ENCODE results near the gene CD46.

The CD46 gene

DNA sequence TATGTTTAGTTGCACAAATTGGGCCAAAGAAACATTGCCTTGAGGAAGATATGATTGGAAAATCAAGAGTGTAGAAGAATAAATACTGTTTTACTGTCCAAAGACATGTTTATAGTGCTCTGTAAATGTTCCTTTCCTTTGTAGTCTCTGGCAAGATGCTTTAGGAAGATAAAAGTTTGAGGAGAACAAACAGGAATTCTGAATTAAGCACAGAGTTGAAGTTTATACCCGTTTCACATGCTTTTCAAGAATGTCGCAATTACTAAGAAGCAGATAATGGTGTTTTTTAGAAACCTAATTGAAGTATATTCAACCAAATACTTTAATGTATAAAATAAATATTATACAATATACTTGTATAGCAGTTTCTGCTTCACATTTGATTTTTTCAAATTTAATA, 43.0 kb downstream of the CD46 start:
- DNase-seq (ENCODE audit: low read depth in 2 of 2), result no peak

GRCh38 chr1:207797229-207797973, 45.5 kb downstream of the CD46 start:
- DNase-seq (ENCODE audit: low read depth in 2 of 2), result peak; percentile 68 to 73

DNA sequence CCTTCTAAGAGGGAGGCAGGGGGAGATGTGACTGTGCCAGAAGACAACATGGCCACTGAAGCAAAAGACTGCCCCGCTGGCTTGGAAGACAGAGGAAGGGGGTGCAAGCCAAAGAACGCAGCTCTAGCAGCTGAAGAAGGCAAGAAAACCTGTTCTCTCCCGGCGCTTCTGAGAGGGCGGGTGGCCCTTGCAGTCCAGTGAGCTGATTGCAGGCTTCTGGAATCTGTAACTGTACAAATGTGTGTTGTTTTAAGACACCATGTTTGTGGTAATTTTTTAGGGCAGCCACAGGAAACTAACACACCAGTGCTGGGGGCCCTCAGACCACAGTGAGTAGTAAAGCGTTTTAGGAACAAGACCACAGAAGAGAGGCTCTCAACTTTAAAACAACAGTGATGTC, 47.0 kb downstream of the CD46 start:
- no peak for DNase-seq (ENCODE audit: low read depth in 2 of 2)

DNA sequence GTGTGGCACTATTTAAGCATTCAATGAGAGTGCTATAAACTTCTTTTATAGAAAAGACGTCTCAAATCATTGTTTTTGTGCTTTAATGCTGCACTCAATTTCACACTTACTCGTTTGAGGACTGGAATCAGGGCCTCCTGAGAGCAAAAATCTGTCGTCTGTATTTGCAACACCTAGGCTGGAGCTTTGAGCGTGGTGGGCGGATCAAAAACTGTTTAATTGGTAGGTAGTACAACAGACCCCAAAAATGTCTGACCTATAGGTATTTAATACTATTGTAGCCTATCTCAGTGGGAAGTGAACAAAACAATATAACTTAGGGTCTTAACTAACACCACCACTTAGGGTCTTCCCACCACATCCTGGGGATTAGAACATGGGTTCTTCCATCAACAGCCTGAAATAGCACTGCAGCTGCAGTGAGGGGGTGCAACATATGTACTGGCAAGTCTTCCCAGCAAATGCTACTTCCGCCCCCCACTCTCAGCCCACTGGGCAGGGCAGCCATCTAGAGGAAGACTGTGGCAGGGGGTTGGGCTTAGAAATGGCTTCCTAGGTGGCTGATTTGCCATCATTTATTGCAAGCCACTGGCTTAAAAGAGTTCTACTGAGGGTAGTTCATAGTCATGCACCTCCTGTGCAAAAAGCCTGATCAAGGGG, 48.3 kb downstream of the CD46 start:
- no peak for DNase-seq (ENCODE audit: low read depth in 2 of 2)

- no peak for DNase-seq (ENCODE audit: low read depth in 2 of 2)
Measured at GRCh38 chr1:207801819-207802218, 50.0 kb downstream of the CD46 start.

DNA sequence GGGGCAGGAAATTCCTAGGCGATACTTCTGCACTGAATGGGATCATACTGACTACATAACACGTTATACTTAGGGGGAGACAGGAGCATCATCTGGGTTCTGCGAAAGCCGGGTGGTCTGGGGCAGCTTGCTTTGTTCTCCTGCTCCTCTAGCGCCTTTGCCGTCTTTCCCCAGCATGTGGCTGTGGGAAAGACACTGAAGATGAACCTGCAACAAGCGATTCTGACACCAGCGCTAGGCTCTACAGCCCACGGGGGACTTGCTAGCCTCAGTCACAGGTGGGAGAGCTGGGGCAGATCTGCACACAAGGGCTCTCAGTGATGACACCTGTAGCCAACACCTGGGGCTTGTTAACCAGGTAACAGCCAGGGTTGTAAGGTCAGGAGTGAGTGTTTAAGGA, 51.8 kb downstream of the CD46 start:
- DNase-seq (ENCODE audit: low read depth in 2 of 2), result no peak

- DNase-seq (ENCODE audit: low read depth in 2 of 2), result no peak
Measured at GRCh38 chr1:207804721-207805468, 53.0 kb downstream of the CD46 start.

DNA sequence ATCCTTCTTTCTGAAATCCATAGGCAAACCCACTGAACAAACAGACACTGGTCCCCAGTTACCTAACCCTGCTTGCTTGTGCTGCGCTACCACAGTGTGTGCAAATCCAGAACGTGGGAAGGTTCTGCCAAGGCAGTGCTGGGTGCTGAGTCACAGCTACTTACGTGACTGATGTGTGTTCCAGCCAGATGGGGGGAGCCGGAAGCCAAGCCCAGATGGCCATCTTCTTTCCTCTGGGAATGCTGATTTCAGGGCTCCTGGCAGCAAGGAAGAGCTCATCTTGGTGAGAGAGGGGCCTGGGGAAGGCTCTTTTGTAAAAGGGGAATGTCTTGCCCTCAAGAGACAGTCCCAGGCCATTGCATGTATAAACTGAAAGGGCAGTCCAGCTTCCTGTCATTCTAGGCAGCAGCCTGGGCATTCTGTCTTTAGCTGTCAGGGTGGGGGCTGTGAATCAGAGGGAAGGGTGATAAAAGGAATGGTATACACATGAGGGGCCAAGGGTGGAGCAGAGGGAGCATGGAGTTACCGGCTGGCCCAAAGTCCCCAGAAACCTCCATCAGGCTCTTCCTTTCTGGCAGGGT, 54.1 kb downstream of the CD46 start:
- no peak for DNase-seq (ENCODE audit: low read depth in 2 of 2)

DNA sequence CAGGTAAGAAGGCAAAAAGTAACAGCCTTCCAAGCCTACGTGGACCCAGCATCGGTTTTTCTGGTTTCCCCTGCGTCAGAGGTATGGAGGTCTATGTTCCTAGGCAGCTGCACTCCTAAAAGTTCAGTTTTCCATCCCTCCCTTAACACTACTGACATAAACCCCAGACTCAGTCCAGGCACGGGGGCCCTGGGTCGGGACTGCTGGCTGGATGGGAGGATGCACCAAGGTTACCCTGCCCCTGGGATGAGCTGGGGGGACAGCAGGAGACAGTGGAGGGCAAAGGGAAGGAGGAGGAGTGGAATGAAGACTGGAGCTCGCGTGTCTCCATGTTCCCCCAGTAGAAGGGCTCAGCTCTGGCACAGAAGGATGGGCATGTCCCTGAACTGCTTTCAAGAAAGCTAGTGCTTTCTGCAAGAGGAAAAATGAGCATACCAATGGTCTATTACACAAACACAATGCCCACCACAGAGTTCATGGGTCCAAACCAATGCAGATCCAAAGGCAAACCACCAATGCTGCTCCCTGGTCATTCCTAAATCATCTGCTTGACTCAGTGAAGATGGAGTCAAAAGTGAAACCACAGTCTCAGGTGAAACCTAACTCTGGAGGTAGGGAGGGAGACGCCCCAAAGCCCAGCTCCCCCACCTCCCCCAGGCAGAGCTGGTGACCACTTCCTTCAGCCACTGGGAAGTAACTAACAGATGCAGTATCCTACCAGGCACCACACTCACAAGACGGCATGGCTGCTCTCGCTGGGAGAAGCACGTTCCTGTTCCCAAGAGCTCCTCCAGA, 54.9 kb downstream of the CD46 start:
- DNase-seq (ENCODE audit: low read depth in 2 of 2), result no peak

GRCh38 chr1:207807326-207807689, 55.5 kb downstream of the CD46 start:
- no peak for DNase-seq (ENCODE audit: low read depth in 2 of 2)

GRCh38 chr1:207807690-207808321, 56.0 kb downstream of the CD46 start:
- DNase-seq (ENCODE audit: low read depth in 2 of 2), result no peak

DNA sequence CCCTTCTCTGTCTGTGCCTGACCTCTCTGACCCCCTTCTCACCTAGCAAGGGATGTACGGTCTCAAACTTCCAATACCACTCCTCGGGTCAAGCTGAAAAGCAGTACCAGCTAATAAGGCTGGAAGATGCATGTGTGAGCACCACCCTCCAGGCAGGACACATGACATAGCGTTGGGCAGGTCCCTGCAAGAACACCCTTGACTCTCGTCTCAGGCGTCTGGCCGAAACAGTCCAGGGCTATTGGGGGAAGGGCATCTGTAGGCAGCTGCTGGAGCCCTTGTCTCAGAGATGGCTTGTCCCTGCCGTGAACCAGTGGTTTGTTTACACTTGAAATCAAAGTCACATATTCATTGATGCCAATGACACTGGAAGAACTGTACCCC, 56.5 kb downstream of the CD46 start:
- DNase-seq (ENCODE audit: low read depth in 2 of 2), result no peak

DNA sequence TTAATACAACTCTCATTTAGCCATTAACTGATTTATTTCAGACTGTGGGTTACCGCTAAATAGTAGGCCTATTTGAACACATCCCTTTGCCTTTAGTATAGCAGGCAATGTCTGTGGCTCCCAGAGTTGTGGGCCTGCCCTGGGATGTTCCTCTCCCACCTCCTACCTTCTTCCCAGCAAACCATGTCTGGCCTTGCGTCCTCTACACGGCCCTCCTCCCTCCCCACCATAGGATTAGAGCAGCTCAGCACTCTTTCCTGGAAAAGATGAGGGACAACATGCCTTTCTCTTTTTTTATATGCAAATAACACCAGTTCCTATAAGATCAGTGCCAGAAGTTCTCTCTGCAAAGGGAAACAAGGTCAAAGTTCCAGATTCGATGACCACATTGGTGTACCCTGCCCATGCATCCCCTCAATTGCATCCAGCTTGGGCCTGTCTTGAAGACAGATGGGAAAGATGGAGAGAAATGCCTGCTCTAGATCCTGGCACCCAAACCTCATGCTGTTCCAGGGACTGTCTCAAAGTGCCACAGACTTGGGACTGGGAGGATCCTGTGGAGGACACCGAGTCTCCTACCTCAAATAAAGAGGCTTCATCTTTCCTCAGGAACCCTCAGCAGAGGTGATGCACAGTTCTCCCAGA, 57.2 kb downstream of the CD46 start:
- no peak for DNase-seq (ENCODE audit: low read depth in 2 of 2)

GRCh38 chr1:207810173-207810572, 58.3 kb downstream of the CD46 start:
- DNase-seq (ENCODE audit: low read depth in 2 of 2), result no peak

DNA sequence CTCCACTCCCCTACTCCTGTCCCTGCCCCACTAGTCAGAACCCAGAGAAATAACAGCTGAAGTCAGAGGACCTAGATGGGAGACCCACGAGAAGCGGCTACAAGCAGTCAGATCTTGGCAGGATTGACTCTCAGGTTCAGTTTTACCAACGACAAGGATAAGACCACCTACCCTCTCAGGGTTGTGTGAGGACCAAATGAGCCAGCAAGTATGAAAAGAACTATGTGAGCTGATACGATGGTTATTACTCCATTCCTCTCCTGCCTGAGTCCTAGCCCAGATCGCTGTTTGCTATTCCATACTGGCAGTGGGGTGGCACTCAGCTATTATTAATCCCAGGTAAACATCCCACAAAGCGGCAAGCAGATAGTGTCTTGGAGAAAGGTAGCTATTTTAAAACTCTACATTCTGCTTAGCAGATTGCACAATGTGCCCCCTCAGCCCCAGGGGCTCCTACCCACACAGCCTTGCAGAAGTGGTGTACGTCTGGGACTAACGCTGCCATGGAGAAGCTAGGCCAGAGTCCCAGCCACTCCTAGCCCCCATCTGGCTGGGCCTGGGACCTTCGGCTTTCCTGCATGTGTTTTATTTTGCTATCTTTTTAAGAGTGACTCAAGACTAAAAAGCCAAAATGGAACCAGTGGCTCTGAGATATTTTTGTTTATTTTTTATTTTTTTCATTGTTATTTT, 58.9 kb downstream of the CD46 start:
- DNase-seq (ENCODE audit: low read depth in 2 of 2), result no peak

DNA sequence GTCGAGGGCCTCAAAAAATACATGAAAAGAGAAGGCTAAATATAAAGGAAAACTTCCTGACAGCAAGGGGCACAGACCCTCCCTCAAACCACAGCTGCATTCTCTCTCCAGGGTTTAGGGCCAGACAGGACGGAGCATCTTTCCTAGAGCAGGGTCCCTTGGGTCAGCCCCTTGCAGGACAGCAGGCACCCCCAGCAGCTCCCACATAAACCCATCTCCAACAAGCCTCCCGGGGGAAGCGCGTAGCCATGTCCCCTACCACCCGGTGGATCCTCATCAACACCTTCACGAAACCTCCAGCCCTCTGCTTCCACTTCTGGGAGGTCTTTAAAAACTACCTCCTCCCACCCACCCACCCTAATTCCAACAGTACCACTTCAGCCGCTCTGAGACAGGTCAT, 59.5 kb downstream of the CD46 start:
- DNase-seq (ENCODE audit: low read depth in 2 of 2), result no peak

GRCh38 chr1:207811920-207812720, 60.3 kb downstream of the CD46 start:
- DNase-seq (ENCODE audit: low read depth in 2 of 2), result no peak

- no peak for DNase-seq (ENCODE audit: low read depth in 2 of 2)
Measured at GRCh38 chr1:207812778-207813511, 61.1 kb downstream of the CD46 start.

DNA sequence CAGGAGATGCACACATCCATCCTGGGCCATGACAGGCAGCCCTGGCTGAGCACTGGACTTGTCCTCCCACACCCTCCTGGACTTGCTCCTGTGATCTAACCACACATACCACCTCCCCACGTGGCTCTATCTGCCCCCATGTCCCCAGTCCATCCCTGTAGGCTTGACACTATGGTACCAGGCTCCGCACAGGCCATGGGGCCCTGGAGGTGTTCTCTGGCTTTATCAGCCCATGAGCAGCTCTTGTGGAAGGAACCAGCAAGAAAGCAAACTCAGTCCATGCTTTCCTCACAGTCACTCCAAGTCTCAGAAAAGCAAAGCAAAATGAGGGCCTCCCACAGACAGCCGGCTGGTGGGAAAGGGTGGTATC, 61.6 kb downstream of the CD46 start:
- no peak for DNase-seq (ENCODE audit: low read depth in 2 of 2)
